Stimulated activated CD4-positive, alpha-beta T cell treated with anti-CD3 and anti-CD28 coated beads, Interleukin-12 subunit alpha, Interleukin-12 subunit beta, amount 100 ng/mL, for 24 hours (primary cell): ENCODE results near the gene CDCP2.
"Not testable (repeated sequence)": the region's sequence is repeated elsewhere in the genome, so short reads cannot be mapped to it uniquely, and the experiment has no call there.

Experiments used
- DNase-seq, 2 experiments: peaks; one replicate each; pipeline ENCODE4 v3.0.0-alpha.2; 2020; ENCODE audit warnings: low read depth in 2 of 2

CDCP2 gene

DNA sequence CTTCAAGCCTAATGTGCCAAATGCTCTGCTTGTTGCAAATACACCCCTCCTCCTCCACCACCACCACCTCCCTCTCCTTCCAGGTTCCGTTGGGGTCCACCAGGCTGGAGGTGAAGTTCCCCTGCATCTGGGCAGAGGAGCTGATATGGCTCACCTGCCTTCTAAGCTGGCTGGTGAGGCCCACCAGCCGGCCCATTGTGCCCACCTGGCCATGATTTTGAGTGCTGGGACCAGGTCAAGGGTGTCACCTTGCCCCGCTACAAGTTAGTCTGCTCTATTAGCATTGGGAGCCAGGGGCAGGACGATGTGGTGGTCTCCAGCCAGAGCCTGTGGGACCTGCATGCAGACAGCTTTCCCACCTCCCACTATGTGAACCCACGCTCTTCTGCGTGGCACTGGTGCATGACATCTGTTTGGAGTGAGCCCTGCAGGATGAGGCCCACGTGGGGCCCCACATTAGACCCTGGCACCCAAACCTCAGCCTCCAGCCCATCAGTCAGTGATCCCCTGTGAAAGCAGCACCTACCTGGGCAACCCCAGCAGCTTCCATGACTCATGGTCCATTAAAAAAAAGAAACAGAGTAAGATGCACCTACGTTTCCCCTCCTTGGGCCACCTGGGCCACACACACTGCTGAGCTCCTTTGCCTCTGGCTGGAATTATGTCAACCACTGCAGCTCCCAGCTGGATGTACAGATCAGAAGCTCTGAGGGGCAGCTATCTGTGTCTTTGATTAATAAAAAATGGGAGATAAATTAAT is 15.6 kb upstream of the CDCP2 start:
- DNase-seq: no peak

DNA sequence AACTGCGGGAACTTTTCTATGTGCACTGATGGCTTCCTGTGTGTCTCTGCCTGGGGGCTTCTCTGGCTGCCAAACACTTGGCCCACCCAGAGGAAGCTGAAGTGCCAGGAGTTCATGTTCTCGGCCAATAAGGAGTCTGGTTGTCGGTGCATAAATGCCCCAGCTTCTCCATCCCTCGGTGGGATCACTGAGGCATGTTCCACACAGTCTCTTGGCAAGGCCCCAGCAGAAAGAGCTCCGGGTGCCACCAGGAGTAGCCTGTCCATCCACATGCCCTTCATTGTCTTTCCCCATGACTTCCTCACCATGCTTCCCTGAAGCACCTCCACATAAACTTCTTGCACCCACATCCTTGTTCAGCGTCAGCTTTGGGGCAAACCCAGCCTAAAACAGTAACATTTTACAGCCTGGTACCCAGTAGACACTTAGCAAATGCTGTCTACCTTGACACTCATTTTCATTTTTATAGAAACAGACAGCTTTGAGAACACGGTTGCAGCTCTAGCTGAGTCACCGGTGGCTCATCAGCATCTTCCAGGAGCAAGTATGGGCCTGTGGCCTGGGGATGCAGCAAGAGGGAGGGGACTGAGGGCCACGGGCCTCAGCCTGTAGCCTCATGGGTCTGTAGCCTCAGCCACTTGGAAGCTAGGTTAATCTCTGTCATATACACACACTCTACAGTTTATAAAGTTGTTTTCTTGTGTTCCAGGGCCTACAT is 14.8 kb upstream of the CDCP2 start:
- no peak for DNase-seq

DNA sequence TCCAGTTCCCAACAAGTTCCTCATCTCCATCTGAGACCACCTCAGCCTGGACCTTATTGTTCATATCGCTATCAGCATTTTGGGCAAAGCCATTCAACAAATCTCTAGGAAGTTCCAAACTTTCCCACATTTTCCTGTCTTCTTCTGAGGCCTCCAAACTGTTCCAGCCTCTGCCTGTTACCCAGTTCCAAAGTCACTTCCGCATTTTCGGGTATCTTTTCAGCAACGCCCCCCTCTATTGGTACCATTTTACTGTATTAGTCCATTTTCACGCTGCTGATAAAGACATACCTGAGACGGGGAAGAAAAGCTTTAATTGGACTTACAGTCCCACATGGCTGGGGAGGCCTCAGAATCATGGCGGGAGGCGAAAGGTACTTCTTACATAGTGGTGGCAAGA is 13.6 kb upstream of the CDCP2 start:
- not testable (repeated sequence) for DNase-seq

DNA sequence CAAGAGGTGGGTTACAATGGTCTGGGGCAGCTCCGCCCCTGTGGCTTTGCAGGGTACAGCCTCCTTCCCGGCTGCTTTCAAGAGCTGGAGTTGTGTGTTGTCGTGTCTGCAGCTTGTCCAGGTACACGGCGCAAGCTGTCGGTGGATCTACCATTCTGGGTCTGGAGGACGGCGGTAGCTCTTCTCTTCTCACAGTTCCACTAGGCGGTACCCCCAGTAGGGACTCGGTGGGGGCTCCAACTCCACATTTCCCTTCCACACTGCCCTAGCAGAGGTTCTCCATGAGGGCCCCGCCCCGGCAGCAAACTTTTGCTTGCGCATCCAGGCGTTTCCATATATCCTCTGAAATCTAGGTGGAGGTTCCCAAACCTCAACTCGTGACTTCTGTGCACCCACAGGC is 12.3 kb upstream of the CDCP2 start:
- no peak for DNase-seq

DNA sequence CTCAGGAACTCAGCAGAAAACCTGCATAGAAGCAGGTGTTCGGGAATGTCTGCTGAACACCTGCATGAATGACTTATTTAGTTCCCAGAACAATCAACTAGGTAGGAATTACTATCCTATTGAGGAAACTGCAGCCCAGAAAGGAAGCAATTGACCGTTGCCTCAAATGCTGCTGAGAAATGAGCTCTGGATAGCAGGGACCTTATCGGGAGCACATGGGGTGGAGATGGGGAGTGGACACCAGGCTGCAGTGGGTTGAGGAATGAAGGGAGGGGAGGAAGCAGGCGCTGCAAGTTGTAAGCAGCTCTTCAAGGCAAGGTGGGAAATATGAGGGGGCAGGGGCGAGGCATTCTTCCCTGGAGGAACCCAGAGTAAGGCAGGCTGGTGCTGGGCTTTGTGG is 10.8 kb upstream of the CDCP2 start:
- no peak for DNase-seq

DNA sequence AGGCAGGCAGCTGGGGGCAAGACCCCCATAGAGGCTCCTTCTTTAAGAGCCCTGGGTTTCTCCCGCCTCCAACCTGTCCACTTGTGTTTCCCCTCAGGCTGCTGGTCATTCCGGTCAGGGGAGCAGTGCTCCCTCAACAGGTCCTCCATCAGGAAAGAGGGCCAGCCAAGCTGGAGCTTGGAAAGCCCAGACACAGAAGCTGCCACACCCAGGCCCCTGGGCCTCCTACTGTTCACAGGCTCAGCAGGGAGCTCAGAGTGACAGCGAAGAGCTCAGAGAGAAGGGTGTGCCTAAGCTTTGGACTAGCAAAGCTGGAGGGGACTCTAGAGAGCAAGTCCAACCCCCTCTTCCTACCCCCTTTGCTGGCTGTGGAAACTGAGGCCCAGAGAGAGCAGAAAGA is 10.3 kb upstream of the CDCP2 start:
- no peak for DNase-seq

DNA sequence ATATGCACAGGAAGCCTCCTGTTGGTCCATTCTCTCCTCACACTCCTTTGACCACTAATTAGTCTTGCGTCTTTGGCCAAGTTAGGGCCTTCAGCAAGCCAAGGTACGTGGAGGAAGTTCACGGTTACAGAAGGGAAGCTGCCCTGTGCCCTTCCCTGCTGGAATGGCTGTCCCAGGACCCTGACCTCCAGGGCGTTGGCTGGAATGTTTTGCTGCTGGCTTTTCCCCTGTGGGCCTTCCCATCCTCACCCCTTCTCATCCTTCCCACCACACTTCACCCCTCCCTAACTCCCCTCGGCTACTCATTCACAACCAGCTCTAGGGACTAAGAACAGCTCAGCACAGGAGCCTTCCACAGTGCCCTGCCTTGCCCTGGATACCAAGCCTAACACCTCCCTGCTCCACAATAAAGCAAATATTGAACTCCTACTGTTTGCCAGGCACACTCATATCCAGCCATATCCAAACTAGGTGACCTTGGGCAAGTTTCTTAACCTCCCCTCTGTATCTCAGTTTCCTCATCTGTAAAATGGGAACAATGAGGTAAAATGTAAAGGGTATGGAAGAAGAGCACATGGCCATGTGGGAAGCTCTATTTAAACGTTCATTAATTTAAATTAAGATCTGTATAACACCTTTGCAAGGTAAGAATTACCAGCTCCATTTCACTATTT is 8.8 kb upstream of the CDCP2 start:
- DNase-seq: no peak

DNA sequence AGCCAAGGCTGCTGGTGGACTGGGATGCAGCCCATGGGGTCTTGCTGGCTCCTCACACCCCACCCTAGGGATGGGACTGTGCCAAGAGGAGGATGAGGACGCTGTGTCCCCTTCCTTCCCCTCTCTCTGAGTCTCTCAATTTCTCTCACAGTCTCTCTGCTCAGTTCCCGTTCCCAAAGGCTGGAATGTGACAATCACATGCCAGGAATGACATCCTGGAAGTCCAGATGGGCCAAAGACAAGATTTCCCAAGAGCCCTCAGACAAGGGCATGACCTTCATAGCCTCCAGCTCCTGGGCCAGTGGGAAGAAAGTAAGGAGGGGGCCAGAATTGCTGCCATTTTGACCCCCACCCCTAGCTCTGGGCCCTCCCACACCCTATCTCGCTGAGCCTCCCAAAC is 7.6 kb upstream of the CDCP2 start:
- no peak for DNase-seq

DNA sequence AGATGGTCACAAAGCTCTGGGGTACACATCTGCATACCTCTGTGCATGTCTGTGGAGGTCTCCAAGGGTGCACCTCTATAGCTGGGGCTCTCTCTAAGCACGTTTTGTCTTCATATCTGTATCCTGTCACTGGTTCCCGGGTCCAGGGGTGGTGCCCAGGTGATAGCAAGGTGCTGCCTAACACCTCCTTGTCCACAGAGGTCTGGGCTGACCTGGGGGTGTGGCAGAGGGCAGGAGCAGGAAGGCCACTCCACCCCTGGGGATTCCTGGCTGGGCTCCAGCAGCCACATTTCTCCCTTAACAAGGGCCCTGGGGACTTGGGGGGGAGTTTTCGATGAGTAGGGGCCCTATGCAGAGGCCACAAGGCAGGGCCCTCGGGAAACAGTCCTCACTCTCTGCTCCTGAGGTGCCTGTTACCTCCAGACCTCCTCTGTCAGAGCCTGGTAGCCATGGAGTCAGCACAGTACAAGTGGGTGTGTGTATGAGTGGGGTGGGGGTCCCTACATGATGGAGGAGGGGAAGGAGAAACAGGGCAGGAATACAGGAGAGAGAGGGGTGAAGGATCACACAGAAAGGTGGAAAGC is 7.0 kb upstream of the CDCP2 start:
- no peak for DNase-seq

DNA sequence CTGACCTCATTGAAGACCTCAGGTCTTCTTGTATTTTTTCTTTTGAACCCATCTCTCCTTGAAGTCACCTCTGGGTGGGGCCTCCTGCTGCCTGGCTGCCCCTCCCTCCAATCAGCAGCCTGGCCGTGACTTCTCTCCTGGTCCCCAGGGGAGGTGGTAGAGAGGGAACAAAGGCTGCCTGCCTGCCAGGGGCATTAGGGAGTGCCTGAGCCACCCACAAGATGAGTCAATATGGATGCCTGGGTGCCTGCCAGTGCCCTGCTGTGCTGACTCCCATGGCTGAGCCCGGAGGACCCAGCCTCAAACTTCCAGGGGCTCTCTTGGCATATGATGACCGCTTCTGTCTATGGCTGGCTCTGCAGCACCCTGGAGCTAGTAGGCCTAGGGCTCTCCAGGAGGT is 5.3 kb upstream of the CDCP2 start:
- no peak for DNase-seq

DNA sequence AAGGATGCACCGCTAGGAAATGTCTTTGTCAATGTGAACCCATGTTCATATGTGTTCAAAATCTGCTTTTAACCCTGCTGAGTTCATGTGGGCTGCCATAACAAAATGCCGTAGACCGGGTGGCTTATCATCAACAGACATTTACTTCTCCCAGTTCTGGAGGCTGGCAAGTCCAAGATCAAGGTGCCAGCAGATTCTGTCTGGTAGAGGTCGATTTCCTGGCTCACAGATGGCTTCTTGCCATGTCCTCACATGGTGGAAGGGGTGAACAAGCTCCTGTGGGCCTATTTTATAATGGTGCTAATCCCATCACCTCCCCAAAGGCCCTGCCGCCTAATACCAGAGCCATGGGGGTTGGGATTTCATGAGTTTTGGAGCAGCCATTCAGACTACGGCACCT is 4.6 kb upstream of the CDCP2 start:
- no peak for DNase-seq

DNA sequence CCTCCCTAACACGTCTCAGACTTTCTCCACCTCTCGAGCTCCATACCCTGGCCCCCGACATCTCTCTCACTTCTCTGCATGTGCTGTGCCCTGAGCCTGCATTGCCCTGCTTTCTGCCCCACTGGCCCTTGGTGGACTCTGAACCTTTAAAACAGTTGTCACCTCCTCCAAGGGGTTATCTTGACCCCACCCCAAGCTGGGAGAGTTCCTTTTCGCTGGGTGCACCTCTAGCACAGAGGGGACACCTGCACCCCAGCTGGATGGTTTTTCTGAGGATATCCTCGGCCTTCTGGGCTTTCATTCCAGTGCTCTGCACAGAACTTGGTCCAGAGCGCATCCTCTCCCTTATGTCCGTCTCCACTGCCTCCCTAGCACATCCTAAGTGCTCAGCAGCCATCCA is 4.2 kb upstream of the CDCP2 start:
- no peak for DNase-seq

DNA sequence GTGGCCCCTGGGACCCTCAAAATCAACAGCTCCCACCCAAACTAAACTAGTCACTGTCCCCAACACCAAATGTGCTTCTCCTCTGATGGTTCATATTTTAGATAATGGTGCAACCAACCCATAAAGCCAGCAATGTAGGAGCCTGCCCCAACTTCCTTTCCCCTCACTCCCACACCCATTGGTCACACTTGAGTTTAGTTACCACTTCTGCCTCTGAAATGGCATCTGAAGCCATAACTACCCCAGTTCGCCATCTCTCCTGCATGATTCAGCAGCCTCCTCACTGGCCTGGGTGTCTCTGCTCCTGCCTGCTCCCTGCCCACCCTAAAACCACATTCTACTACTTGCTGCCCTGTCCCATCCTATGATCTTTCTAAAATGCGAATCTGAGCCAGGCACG is 3.4 kb upstream of the CDCP2 start:
- no peak for DNase-seq

DNA sequence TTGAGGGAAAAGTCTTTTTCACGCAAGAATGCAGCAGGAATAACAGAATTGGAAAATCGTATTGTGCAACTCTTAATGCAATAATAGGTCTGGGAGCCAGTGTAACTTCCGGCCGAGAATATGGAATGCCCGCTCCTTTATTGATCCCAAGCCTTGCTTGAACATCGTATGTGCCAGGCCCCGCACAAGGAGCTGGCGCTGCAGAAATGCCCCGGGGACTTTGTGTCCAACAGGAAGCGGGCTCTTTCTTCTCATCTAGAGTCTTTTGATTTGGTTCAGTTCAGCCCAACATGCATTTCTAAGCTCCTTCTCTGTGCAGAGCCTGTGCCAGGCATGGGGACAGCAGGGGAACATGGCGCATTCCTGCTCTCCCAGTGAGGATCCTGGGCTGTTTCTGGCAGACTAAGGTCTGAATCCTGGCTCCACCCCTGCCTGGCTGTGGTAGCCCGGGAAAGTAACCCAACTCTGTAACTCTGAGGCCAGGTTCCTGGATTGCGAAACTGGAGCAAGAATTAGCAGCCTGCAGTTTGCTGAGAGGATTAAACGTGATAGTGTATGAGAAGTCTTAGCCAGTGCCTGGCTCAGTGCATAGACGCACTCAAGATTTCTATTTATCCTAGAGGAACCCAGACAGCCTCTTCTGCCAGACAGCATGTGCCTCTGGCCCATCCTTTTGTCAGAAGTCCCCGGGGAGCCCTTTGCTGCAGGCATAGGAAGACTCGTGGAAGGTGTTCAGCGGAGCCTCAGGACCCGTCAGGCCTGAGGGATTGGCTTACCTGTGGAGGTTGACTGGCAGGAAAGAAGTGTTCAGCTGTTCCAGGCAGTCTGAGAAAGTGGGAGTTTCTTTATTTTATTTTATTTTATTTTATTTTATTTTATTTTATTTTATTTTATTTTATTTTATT is 987 bp upstream of the CDCP2 start:
- no peak for DNase-seq

DNA sequence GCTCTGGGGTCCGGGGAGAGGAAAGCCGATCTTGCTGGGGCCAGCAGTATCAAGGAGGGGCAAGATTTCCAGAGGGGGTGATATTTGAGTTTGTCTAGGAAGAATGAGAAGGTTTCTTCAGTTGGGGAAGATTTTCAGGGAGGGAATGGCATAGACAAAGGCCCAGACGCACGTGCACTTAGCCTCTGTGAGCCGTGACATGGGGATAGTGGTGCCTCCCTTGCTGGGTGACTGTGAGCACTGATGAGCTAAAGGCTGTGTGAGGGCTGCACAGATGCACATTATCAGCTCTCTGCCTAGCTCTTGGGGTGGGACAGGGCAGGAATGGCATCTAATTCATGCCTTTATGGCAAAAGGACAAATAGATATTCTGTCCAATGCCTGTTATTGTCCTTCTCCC is 1.8 kb downstream of the CDCP2 start:
- no peak for DNase-seq

DNA sequence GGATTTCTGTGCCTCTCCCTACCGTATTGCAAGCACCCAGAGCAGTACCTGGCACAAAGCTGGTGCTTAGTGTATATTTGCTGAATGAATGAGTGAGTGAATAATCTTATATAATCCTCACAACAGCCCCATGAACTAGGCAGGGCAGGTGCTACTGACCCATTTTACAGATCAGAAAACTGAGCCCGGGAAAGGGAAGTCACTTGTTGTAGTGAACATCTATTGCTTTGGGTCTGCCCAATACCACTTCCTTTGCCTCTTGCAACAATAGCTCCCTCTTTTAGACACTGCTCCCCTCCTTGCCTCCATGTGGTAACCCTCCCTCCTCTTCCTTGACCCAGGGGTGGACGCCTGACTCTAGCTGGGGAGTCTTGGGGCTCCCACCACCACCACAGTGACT is 3.1 kb downstream of the CDCP2 start:
- no peak for DNase-seq

DNA sequence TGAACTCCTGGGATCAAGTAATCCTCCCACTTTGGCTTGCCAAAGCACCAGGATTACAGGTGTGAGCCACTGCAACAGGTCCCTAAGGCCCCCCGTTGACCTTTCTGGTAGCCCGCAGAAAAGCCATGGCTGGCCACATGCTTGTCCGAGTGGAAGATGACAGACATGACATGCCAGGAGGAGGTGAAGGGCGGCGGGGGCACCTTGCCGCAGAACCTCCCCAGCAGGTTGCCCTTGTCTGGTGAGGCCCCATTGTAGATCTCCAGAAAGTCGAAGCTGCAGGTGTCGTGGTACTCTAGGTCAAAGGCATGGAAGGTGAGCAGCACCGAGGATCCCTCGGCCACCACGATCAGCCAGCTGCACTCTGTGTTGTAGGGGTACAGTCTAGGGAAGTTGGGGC is 8.4 kb downstream of the CDCP2 start:
- DNase-seq: no peak

DNA sequence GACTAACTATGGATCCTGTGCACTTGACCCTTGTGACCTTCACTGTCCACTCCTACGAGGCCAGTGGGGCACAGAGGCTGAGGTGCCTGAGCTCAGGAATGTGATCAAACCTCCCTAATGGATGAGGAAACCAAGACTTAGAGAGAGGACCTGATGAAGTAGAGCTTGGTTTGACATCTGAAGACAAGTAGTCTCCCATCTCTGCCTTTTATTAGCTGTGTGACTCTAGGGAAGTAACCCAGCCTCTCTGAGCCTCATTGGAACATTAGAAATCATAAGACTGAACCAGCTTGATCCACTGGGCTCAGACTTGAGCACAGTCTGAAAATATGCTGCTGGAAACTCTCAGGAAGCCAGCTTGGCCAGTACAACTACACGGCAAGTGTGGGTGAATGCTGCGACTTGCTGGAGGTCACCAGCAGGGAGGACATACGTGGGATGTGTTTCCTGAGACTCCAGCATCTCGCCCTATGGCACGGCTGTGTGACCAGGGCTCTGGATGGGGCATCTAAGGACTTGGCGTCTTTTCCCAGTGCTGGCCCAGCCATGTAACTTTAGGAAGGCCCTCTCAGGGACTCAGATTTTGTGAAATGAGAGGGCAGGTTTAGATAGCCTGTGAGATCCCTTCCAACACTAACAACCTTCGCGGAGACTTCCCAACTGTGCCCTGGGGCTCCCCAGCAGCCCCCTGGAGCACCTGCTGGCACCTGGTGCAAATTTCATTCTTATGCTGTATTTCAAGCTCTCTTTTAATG is 10.5 kb downstream of the CDCP2 start:
- DNase-seq: no peak

DNA sequence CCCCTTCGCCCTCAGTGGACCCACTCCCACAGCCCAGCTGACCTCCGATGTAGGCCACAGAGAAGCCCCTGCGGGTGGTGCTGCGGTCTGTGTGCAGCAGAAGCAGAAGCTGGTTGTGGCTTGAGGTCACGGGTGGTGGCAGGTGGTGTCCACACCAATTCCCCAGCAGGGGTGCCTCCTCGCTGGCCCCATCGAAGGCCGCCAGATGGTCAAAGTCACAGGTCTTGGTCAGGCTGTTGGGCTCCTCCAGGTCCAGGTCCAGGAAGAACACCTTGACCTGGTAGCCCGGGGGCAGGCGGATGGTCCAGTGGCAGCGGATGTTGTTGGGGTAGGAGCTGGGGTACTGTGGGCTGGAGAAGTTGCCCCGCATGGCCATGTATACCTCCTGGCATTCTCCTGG is 13.1 kb downstream of the CDCP2 start:
- DNase-seq: no peak

DNA sequence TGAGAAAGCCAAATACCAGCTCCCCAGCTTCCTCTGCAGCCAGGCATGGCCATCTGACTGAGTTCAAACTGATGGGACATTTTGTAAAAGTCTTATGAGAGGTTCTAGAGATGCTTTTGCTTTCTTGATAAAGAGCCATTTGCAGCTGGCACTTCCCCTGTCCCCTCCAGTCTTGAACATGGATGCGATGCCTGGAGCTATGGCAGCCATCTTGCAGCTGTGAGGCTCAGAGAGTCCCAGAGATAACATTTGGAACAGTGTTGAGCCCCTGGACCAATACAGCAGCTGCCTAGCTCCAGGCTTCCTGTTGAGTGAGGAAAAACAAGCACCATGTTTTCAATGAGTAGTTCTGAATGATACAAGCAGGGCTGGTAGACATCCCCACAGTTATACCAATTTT is 13.8 kb downstream of the CDCP2 start:
- no peak for DNase-seq

DNA sequence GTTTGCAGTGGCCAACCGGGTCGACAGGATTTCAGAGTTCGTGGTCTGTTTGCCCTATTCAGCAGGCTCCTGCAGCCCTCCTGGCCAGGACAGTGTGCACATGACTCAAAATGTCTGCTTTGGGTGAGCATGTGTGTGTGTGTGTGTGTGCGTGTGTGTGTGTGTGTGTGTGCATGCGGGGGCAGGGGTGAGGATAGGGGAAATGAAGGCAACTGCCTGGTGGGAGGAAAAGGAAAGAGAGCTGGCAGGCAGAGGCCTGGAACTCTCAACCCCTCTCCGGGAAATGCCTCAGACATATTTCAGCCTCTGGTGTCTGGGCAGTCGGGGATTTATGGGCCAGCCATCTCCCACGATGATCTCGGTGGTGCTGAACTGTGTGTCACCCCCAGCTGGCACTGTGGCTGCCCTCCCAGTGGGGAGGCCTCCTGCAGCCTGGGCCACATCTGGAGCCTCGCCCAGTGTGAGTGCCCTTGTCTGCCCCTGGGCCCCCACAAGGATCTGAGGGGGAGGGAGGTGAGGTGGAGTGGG is 15.2 kb downstream of the CDCP2 start:
- no peak for DNase-seq
